ENCODE results near the gene BEND6. TPM values are rescaled to one million over a fixed set of nuclear protein-coding genes. Genes with fewer than 3 reads are reported as not detected.

The BEND6 gene
- total and polyA plus RNA-seq, 7 donors: 0.14 to 1.1 (median 0.30) TPM

GRCh38 chr6:56930846-56931245 is 24.1 kb upstream of the BEND6 start:
- ATAC-seq (no peak), DNase-seq (no peak)
- no peaks in the 10 kb centered on the region for H3K9me3 ChIP-seq
- no peak overlapping the region for H3K27ac ChIP-seq
- intact Hi-C loops (cut with DNase I): no loop called here
- WGBS, 3 donors: 57 to 63% (median 63%) methylated on average over 2 of the region's 2 CpGs
- no peak overlapping the region for H3K4me3 ChIP-seq
- TF ChIP-seq CTCF (IDR thresholded peaks at IDR 0.05): no peak
- H3K4me1 ChIP-seq: no peaks in the 10 kb centered on the region
- H3K27me3 ChIP-seq (ENCODE audit: insufficient read depth in 3 of 3, low read length in 2 of 3): no peaks in the 10 kb centered on the region
- no peaks in the 10 kb centered on the region for H3K36me3 ChIP-seq (ENCODE audit: insufficient read depth in 1 of 2, low read depth in 1 of 2)

GRCh38 chr6:56932910-56933477 is 21.9 kb upstream of the BEND6 start:
- no peak overlapping the region for H3K27ac ChIP-seq
- H3K36me3 ChIP-seq (ENCODE audit: insufficient read depth in 1 of 2, low read depth in 1 of 2): no peaks in the 10 kb centered on the region
- no peak overlapping the region for H3K4me3 ChIP-seq
- TF ChIP-seq CTCF (IDR thresholded peaks at IDR 0.05): no peak
- DNase-seq (no peak), ATAC-seq (no peak)
- no peaks in the 10 kb centered on the region for H3K27me3 ChIP-seq (ENCODE audit: insufficient read depth in 3 of 3, low read length in 2 of 3)
- H3K4me1 ChIP-seq: no peaks in the 10 kb centered on the region
- intact Hi-C loops (cut with DNase I): no loop called here
- 58 to 59% (median 58%) methylated on average over 2 of the region's 2 CpGs for WGBS, 3 donors
- no peaks in the 10 kb centered on the region for H3K9me3 ChIP-seq

GRCh38 chr6:56933650-56934049 is 21.3 kb upstream of the BEND6 start:
- intact Hi-C loops (cut with DNase I): no loop called here
- Histone ChIP-seq H3K4me3 (no peak overlapping the region), H3K27ac (no peak overlapping the region), H3K9me3 (no peaks in the 10 kb centered on the region), H3K36me3 (ENCODE audit: insufficient read depth in 1 of 2, low read depth in 1 of 2) (no peaks in the 10 kb centered on the region), H3K4me1 (peaks cover 4% of the 10 kb centered on the region), H3K27me3 (ENCODE audit: insufficient read depth in 3 of 3, low read length in 2 of 3) (no peaks in the 10 kb centered on the region)
- DNase-seq (no peak), ATAC-seq (no peak)
- TF ChIP-seq CTCF (IDR thresholded peaks at IDR 0.05): no peak
- WGBS, 3 donors: 3 to 20% (median 13%) methylated on average over 1 of the region's 1 CpG

- Histone ChIP-seq H3K4me3 (no peak overlapping the region), H3K4me1 (peaks cover 5% of the 10 kb centered on the region), H3K9me3 (no peaks in the 10 kb centered on the region), H3K27me3 (ENCODE audit: insufficient read depth in 3 of 3, low read length in 2 of 3) (no peaks in the 10 kb centered on the region), H3K36me3 (ENCODE audit: insufficient read depth in 1 of 2, low read depth in 1 of 2) (no peaks in the 10 kb centered on the region), H3K27ac (no peak overlapping the region)
- 88 to 91% (median 88%) methylated on average over 4 of the region's 4 CpGs for WGBS, 3 donors
- intact Hi-C loops (cut with DNase I): no loop called here
- no peak for TF ChIP-seq CTCF (IDR thresholded peaks at IDR 0.05)
- no peak for ATAC-seq
- no peak for DNase-seq
Measured at GRCh38 chr6:56934876-56935275, 20.0 kb upstream of the BEND6 start.

- 73 to 75% (median 74%) methylated on average over 4 of the region's 4 CpGs for WGBS, 3 donors
- peaks cover 11% of the 10 kb centered on the region for H3K9me3 ChIP-seq
- H3K27ac ChIP-seq: no peak overlapping the region
- TF ChIP-seq CTCF (IDR thresholded peaks at IDR 0.05): no peak
- no peaks in the 10 kb centered on the region for H3K36me3 ChIP-seq (ENCODE audit: insufficient read depth in 1 of 2, low read depth in 1 of 2)
- intact Hi-C loops (cut with DNase I): no loop called here
- H3K27me3 ChIP-seq (ENCODE audit: insufficient read depth in 3 of 3, low read length in 2 of 3): no peaks in the 10 kb centered on the region
- no peak overlapping the region for H3K4me3 ChIP-seq
- ATAC-seq (no peak), DNase-seq (no peak)
- peaks cover 5% of the 10 kb centered on the region for H3K4me1 ChIP-seq
Measured at GRCh38 chr6:56936466-56936865, 18.4 kb upstream of the BEND6 start.

All from psoas muscle (tissue), 8 donors.